C4-2B (cell line): ENCODE results near the gene PRELP.

Experiments
- ZFX ChIP-seq: fragments of 450-650 bp; IDR thresholded peaks from 2 replicates; pipeline ENCODE4 v1.6.1; 2017
- TF ChIP-seq, protein P1 (sequence below): fragments of 450-650 bp; conservative IDR thresholded peaks from 2 replicates; pipeline ENCODE4 v1.5.1; 2017; ENCODE audit warnings: mild to moderate bottlenecking

GRCh38 chr1:203508463-203509073, 33.0 kb downstream of the PRELP start:
- TF ChIP-seq, protein P1, sequence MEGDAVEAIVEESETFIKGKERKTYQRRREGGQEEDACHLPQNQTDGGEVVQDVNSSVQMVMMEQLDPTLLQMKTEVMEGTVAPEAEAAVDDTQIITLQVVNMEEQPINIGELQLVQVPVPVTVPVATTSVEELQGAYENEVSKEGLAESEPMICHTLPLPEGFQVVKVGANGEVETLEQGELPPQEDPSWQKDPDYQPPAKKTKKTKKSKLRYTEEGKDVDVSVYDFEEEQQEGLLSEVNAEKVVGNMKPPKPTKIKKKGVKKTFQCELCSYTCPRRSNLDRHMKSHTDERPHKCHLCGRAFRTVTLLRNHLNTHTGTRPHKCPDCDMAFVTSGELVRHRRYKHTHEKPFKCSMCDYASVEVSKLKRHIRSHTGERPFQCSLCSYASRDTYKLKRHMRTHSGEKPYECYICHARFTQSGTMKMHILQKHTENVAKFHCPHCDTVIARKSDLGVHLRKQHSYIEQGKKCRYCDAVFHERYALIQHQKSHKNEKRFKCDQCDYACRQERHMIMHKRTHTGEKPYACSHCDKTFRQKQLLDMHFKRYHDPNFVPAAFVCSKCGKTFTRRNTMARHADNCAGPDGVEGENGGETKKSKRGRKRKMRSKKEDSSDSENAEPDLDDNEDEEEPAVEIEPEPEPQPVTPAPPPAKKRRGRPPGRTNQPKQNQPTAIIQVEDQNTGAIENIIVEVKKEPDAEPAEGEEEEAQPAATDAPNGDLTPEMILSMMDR: no peak
- no peak for TF ChIP-seq ZFX
